Muscle layer of colon (tissue), 2 donors: Measurements from ENCODE around the gene ARAP1.

Experiments used
- H3K27ac ChIP-seq: one replicate; pipeline ENCODE4 v1.7.0; 2013; ENCODE audit warnings: low read depth, mild to moderate bottlenecking, low read length, moderate library complexity
- H3K27me3 ChIP-seq, 2 donors: one replicate each; pipeline ENCODE4 v1.7.0; 2013; ENCODE audit warnings: low read length in 2 of 2, mild to moderate bottlenecking in 2 of 2; ENCODE audit not compliant: insufficient read depth in 2 of 2, control insufficient read depth in 1 of 2
- H3K36me3 ChIP-seq: one replicate; pipeline ENCODE4 v1.7.0; 2013; ENCODE audit warnings: mild to moderate bottlenecking, low read length; ENCODE audit not compliant: insufficient read depth
- H3K4me1 ChIP-seq: one replicate; pipeline ENCODE4 v1.7.0; 2013; ENCODE audit warnings: mild to moderate bottlenecking, low read length; ENCODE audit not compliant: insufficient read depth
- H3K4me3 ChIP-seq, 2 donors: one replicate each; pipeline ENCODE4 v1.7.0; 2013; ENCODE audit warnings: low read length in 2 of 2, low read depth in 1 of 2, mild to moderate bottlenecking in 1 of 2, moderate library complexity in 1 of 2
- H3K9ac ChIP-seq: one replicate; pipeline ENCODE4 v1.7.0; 2013; ENCODE audit warnings: low read length
- H3K9me3 ChIP-seq: one replicate; pipeline ENCODE4 v1.7.0; 2013; ENCODE audit warnings: mild to moderate bottlenecking, low read length
- donor health status: abdominal sarcoma.
- donor health status: Adenocarcinoma of cecum.

ARAP1 gene

GRCh38 chr11:72704028-72704782 is 48.0 kb downstream of the ARAP1 start:
- peaks cover 77% of the 10 kb centered on the region for H3K36me3 ChIP-seq
- H3K27ac ChIP-seq = no peak overlapping the region

GRCh38 chr11:72703267-72704008 is 48.8 kb downstream of the ARAP1 start:
- Histone ChIP-seq H3K4me3 (peak overlapping the region in 1 of 2 donors; percentile 11), H3K9ac (no peak overlapping the region), H3K27me3 (no peaks in the 10 kb centered on the region), H3K4me1 (peaks cover 13% of the 10 kb centered on the region), H3K27ac (peak overlapping the region; percentile 61), H3K36me3 (peaks cover 79% of the 10 kb centered on the region), H3K9me3 (no peaks in the 10 kb centered on the region)

More at GRCh38 chr11:72704028-72704782, 48.0 kb downstream of the ARAP1 start:
- no peak overlapping the region for H3K9ac ChIP-seq
- H3K4me1 ChIP-seq = peaks cover 13% of the 10 kb centered on the region
- no peaks in the 10 kb centered on the region for H3K9me3 ChIP-seq
- no peak overlapping the region for H3K4me3 ChIP-seq
- H3K27me3 ChIP-seq = no peaks in the 10 kb centered on the region

DNA sequence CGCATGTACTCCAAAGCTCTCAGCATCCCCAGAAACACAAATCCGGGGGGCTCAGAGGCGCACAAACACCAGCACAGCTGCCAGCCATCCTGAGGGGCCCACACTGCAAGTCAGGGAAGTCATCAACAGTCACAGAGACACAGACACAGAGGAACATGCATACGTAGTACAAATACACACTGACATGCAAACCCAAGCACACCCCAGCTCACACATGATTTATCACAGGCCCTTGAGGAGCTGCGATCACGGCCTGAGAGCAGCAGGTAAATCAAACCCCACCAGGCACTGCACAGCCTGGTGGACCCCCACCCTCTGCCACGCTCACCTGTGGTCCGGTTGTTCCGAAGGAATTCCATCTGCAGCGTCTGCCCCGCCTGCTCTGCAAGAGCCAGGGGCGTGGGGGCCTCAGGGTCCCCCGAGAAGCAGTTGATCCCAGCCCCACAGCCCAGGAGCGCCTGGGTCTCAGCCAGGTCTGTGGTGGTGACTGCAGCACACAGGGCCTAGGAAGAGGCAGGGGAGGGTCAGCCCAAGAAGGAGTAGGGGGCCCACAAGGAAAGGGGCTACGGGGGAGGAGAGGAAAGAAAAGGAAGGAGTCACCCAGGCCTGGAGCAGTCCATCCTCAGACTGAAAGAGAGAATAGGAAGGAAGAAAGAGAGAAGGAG is 49.5 kb downstream of the ARAP1 start:
- peaks cover 13% of the 10 kb centered on the region for H3K4me1 ChIP-seq
- no peaks in the 10 kb centered on the region for H3K9me3 ChIP-seq
- H3K27me3 ChIP-seq = no peaks in the 10 kb centered on the region
- no peak overlapping the region for H3K9ac ChIP-seq
- H3K4me3 ChIP-seq = peak overlapping the region; percentile 11 to 32
- peak overlapping the region; percentile 61 for H3K27ac ChIP-seq
- H3K36me3 ChIP-seq = peaks cover 72% of the 10 kb centered on the region

DNA sequence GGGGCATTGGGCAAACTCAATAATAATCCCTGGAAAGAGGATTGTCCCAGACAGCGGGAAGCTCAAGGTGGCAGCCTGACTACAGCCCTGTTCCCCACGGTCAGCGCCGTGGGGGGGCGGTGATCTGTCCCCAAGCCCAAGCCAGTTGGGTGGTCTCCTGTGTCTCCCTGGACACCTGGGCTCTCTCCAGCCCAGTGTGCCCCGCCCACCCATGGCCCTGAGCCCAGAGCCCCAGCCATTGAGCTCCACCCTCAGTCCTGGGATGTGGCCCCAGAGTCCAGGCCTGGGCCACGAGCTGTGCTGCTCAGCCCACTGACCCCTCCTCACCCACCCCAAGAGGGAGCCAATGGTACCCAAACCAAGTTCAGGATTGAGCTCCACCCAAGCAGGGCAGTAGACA is 50.1 kb downstream of the ARAP1 start:
- Histone ChIP-seq H3K27me3 (no peaks in the 10 kb centered on the region), H3K9me3 (no peaks in the 10 kb centered on the region), H3K27ac (no peak overlapping the region), H3K36me3 (peaks cover 71% of the 10 kb centered on the region), H3K4me1 (peaks cover 13% of the 10 kb centered on the region), H3K4me3 (peak overlapping the region in 1 of 2 donors; percentile 32), H3K9ac (no peak overlapping the region)

DNA sequence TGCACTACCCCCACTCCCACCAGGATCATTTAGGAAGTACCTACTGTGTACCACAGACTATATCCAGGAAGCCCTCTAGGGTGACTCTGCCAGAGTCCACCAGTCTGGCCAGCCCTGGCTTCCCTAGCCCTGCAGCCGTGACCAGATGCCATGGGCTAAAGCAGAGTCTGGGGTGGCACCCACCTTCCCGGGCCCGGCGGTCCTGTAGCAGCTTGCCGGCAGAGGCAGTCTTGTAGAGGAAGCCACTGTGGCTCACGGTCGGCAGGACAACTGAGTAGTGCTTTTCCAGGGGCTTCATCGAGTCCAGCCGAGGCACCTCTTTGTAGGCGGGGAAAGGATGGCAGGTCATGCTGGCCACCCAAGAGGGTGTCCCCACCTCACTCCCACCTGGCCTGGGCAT is 50.7 kb downstream of the ARAP1 start:
- Histone ChIP-seq H3K4me1 (peaks cover 13% of the 10 kb centered on the region), H3K9ac (no peak overlapping the region), H3K27ac (no peak overlapping the region), H3K4me3 (no peak overlapping the region), H3K9me3 (no peaks in the 10 kb centered on the region), H3K36me3 (peaks cover 69% of the 10 kb centered on the region), H3K27me3 (no peaks in the 10 kb centered on the region)

GRCh38 chr11:72700146-72700545 is 52.1 kb downstream of the ARAP1 start:
- Histone ChIP-seq H3K9ac (no peak overlapping the region), H3K27ac (no peak overlapping the region), H3K36me3 (peaks cover 69% of the 10 kb centered on the region), H3K4me3 (no peak overlapping the region), H3K4me1 (peaks cover 13% of the 10 kb centered on the region), H3K27me3 (no peaks in the 10 kb centered on the region), H3K9me3 (no peaks in the 10 kb centered on the region)

DNA sequence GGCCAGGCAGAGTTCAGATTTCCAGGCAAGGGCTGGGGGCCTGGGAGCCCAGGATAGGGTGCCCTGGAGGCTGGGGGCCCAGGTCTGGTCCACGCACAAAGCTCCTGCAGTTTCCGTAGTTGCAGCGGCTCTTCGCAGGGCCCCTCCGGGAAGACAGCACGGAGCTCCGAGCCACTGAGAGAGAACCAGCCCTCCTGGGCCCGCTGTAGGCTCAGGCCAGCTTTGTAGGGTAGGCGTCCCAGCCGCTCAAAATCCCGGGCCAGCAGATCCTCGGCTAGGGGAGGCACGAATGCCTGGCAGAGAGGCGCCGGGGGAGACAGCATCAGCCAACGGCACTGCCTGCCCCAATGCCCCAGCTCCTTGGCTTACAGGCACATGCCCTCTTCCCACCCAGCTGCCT is 54.4 kb downstream of the ARAP1 start:
- peaks cover 5% of the 10 kb centered on the region for H3K4me1 ChIP-seq
- H3K27ac ChIP-seq = no peak overlapping the region
- H3K36me3 ChIP-seq = peaks cover 87% of the 10 kb centered on the region
- no peaks in the 10 kb centered on the region for H3K9me3 ChIP-seq
- H3K4me3 ChIP-seq = no peak overlapping the region
- no peak overlapping the region for H3K9ac ChIP-seq
- no peaks in the 10 kb centered on the region for H3K27me3 ChIP-seq

GRCh38 chr11:72696866-72697700 is 55.1 kb downstream of the ARAP1 start:
- Histone ChIP-seq H3K27ac (no peak overlapping the region), H3K9me3 (no peaks in the 10 kb centered on the region), H3K4me3 (no peak overlapping the region), H3K4me1 (no peaks in the 10 kb centered on the region), H3K36me3 (peaks cover 88% of the 10 kb centered on the region), H3K9ac (no peak overlapping the region), H3K27me3 (no peaks in the 10 kb centered on the region)

GRCh38 chr11:72695354-72695753 is 56.9 kb downstream of the ARAP1 start:
- Histone ChIP-seq H3K9me3 (no peaks in the 10 kb centered on the region), H3K27me3 (no peaks in the 10 kb centered on the region), H3K27ac (no peak overlapping the region), H3K4me1 (no peaks in the 10 kb centered on the region), H3K36me3 (peaks cover 89% of the 10 kb centered on the region), H3K9ac (no peak overlapping the region), H3K4me3 (no peak overlapping the region)

DNA sequence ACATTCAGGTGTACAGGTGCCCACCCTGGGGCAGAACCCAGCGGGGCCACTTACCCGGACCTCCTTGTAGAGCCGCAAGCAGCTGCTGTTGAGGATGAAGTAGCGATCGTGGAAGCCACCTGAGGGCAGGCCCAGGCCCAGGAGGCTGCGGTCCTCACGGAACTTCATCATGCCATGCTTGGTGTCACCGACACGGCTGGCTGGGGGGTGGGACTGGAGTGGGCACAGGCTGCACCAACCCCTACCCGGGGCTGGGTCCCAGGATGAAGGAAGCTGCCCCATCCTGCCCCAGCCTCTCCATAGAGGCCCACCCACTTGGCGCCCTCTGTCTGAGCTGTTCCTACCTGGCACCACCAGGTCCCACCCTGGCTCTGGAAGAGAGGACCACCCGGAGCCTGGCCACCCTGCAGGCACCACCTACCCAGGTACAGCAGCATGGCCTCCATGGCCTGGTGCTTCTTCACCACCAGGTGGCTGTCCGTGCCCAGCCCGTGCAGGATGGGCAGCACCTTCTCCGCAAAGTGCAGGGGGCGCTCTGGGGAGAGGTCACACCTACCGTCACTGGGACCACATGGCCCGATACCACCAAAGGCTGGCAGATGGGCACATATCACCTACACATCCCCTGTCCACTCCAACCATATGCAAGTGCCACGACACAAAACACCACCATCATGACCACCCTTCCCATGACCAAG is 58.8 kb downstream of the ARAP1 start:
- Histone ChIP-seq H3K27me3 (no peaks in the 10 kb centered on the region), H3K36me3 (peaks cover 89% of the 10 kb centered on the region), H3K27ac (no peak overlapping the region), H3K9ac (no peak overlapping the region), H3K9me3 (no peaks in the 10 kb centered on the region), H3K4me3 (no peak overlapping the region), H3K4me1 (no peaks in the 10 kb centered on the region)
